SK-N-SH (cell line): ENCODE results near the gene CHD6. TPM values are rescaled to one million over a fixed set of nuclear protein-coding genes. Genes with fewer than 3 reads are reported as not detected.

Experiments
- CTCF ChIA-PET: fragments of 300-600, 350-600 bp; formaldehyde crosslinking; extraction: SDS; loops from one replicate; lab custom pipeline; 2021; lab: Yijun Ruan, JAX
- POLR2A ChIA-PET: fragments of 350-600 bp; sonication (Branson Sonifier 250); formaldehyde crosslinking; extraction: SDS; loops from one replicate; lab custom pipeline; 2020; ENCODE audit warnings: antibody characterized with exemption, inconsistent platforms; lab: Yijun Ruan, JAX
- DNase-seq: peaks from one replicate; pipeline ENCODE4 v3.0.0; 2012
- H2AFZ ChIP-seq: fragments of 200-600 bp; sonication (generic); 2 replicates; pipeline ENCODE4 v1.8.1; 2016; ENCODE audit warnings: antibody characterized with exemption, mild to moderate bottlenecking, low read depth
- H3F3A ChIP-seq: fragments of 200-600 bp; sonication (generic); replicated peaks from 2 replicates; pipeline ENCODE3; 2016; ENCODE audit warnings: antibody characterized with exemption, mild to moderate bottlenecking; ENCODE audit not compliant: insufficient read depth
- H3K27ac ChIP-seq, 2 experiments: fragments of 200-500 bp in 1 of 2; fragments of 200-600 bp in 1 of 2; sonication (Bioruptor generic) in 1 of 2; sonication (generic), shearing (Covaris generic) in 1 of 2; 2 replicates each; pipeline versions ENCODE4 v1.5.1 to v1.6.1; 2014 to 2016; ENCODE audit warnings: low read depth in 2 of 2, inconsistent platforms in 1 of 2, low read length in 1 of 2, mild to moderate bottlenecking in 1 of 2, mixed read lengths in 1 of 2
- H3K27me3 ChIP-seq: fragments of 200-600 bp; sonication (generic), shearing (Covaris generic); 2 replicates; pipeline ENCODE4 v1.6.1; 2016; ENCODE audit warnings: mixed run types; ENCODE audit not compliant: insufficient read depth
- H3K36me3 ChIP-seq, 2 experiments: fragments of 200-500 bp in 1 of 2; fragments of 200-600 bp in 1 of 2; sonication (Bioruptor generic) in 1 of 2; sonication (generic) in 1 of 2; replicated peaks in 1 of 2; 2 replicates each; pipeline versions ENCODE3 to v1.5.1; 2014 to 2016; ENCODE audit warnings: low read length in 1 of 2, mild to moderate bottlenecking in 1 of 2; ENCODE audit not compliant: insufficient read depth in 2 of 2, control insufficient read depth in 1 of 2
- H3K4me1 ChIP-seq, 2 experiments: fragments of 200-500 bp in 1 of 2; fragments of 200-600 bp in 1 of 2; sonication (Bioruptor generic) in 1 of 2; sonication (generic), shearing (Covaris generic) in 1 of 2; 2 replicates each; pipeline versions ENCODE4 v1.5.1 to v1.6.1; 2014 to 2016; ENCODE audit warnings: low read depth in 1 of 2, low read length in 1 of 2, mixed run types in 1 of 2; ENCODE audit not compliant: insufficient read depth in 2 of 2, control insufficient read depth in 1 of 2
- H3K4me2 ChIP-seq: fragments of 200-600 bp; sonication (generic), shearing (Covaris generic); 2 replicates; pipeline ENCODE4 v1.6.1; 2017; ENCODE audit warnings: mixed run types
- H3K4me3 ChIP-seq, 2 experiments: fragments of 200-500 bp in 1 of 2; fragments of 200-600 bp in 1 of 2; sonication (Bioruptor generic) in 1 of 2; sonication (generic), shearing (Covaris generic) in 1 of 2; 2 replicates each; pipeline versions ENCODE4 v1.5.1 to v1.8.1; 2014 to 2016; ENCODE audit warnings: low read depth in 2 of 2, inconsistent platforms in 1 of 2, low read length in 1 of 2, mild to moderate bottlenecking in 1 of 2, mixed read lengths in 1 of 2, moderate library complexity in 1 of 2
- H3K79me2 ChIP-seq: fragments of 200-600 bp; sonication (generic); 2 replicates; pipeline ENCODE4 v1.8.1; 2017; ENCODE audit warnings: mild to moderate bottlenecking; ENCODE audit not compliant: insufficient read depth
- H3K9ac ChIP-seq: fragments of 200-600 bp; sonication (generic); 2 replicates; pipeline ENCODE4 v1.6.1; 2017; ENCODE audit warnings: mixed run types
- H3K9me2 ChIP-seq: fragments of 200-600 bp; sonication (generic); 2 replicates; pipeline ENCODE4 v1.6.1; 2017; ENCODE audit warnings: mixed run types
- H3K9me3 ChIP-seq: fragments of 200-600 bp; sonication (generic); 2 replicates; pipeline ENCODE4 v1.6.1; 2017; ENCODE audit warnings: mixed run types, mild to moderate bottlenecking, moderate library complexity
- H4K20me1 ChIP-seq: fragments of 200-600 bp; sonication (generic); 2 replicates; pipeline ENCODE4 v1.6.1; 2017; ENCODE audit warnings: mild to moderate bottlenecking, mixed run types; ENCODE audit not compliant: insufficient read depth
- EP300 ChIP-seq, 2 experiments: IDR thresholded peaks; 2 replicates each; pipeline versions ENCODE4 v1.4.0 to v1.6.1; 2012; ENCODE audit warnings: borderline replicate concordance in 1 of 2, low read depth in 1 of 2, low read length in 1 of 2
- EZH2phosphoT487 ChIP-seq: fragments of 200-600 bp; sonication (generic); IDR thresholded peaks from 2 replicates; pipeline ENCODE4 v1.6.1; 2017; ENCODE audit warnings: low read depth, mixed run types, mild to moderate bottlenecking, antibody characterized with exemption, moderate library complexity, borderline replicate concordance
- FOXJ3 ChIP-seq: sonication (generic); formaldehyde crosslinking; IDR thresholded peaks from 2 replicates; pipeline ENCODE4 v1.5.1; 2020; ENCODE audit warnings: mild to moderate bottlenecking, missing genetic modification reagents
- FOXM1 ChIP-seq: IDR thresholded peaks from 2 replicates; pipeline ENCODE4 v1.4.0; 2012; ENCODE audit warnings: low read depth, mild to moderate bottlenecking
- GABPA ChIP-seq: IDR thresholded peaks from 2 replicates; pipeline ENCODE4 v1.4.0; 2012; ENCODE audit warnings: low read depth, mild to moderate bottlenecking
- MEF2A ChIP-seq: IDR thresholded peaks from 2 replicates; pipeline ENCODE4 v1.4.0; 2012; ENCODE audit warnings: low read depth, borderline replicate concordance
- NFIC ChIP-seq: IDR thresholded peaks from 2 replicates; pipeline ENCODE4 v1.4.0; 2012; ENCODE audit warnings: borderline replicate concordance
- NRF1 ChIP-seq: IDR thresholded peaks from 2 replicates; pipeline ENCODE4 v1.6.1; 2012; ENCODE audit warnings: low read depth, mild to moderate bottlenecking, low read length
- POLR2AphosphoS5 ChIP-seq: IDR thresholded peaks from 2 replicates; pipeline ENCODE4 v1.6.1; 2012; ENCODE audit warnings: low read depth, low read length
- RAD21 ChIP-seq: IDR thresholded peaks from 2 replicates; pipeline ENCODE4 v1.6.1; 2012; ENCODE audit warnings: mild to moderate bottlenecking, low read length
- RCOR1 ChIP-seq: fragments of 150-350 bp; IDR thresholded peaks from 2 replicates; pipeline ENCODE4 v1.6.1; 2017; ENCODE audit warnings: antibody characterized with exemption, low read length
- RFX5 ChIP-seq: IDR thresholded peaks from 2 replicates; pipeline ENCODE4 v1.6.1; 2012; ENCODE audit warnings: mild to moderate bottlenecking, improper control_type of control experiment, low read length
- SMC3 ChIP-seq: IDR thresholded peaks from 2 replicates; pipeline ENCODE4 v1.6.1; 2012; ENCODE audit warnings: low read depth, low read length, improper control_type of control experiment
- WGBS: methylation state at CpG from one replicate; pipeline ENCODE4 v1.1.6; 2017; ENCODE audit warnings: low lambda C conversion rate; 5-methylcytosine and 5-hydroxymethylcytosine counted together
- polyA plus RNA-seq, 3 experiments: library from polyadenylated mRNA; depleted of rRNA; stranded (reverse); fragments of >200 nt; gene quantifications; 2 replicates each; pipeline ENCODE4 v1.2.3, GENCODE V29; 2012
- TF ChIP-seq, protein P1 (sequence below): fragments of 150-350 bp; IDR thresholded peaks from 2 replicates; pipeline ENCODE4 v1.6.1; 2017; ENCODE audit warnings: antibody characterized with exemption, low read length, low read depth, borderline replicate concordance
- TF ChIP-seq, protein P2 (sequence below): IDR thresholded peaks from 2 replicates; pipeline ENCODE4 v1.4.0; 2012; ENCODE audit warnings: low read depth, borderline replicate concordance
- TF ChIP-seq, protein P3 (sequence below): IDR thresholded peaks from 2 replicates; pipeline ENCODE4 v1.4.0; 2012; ENCODE audit warnings: low read depth
- TF ChIP-seq, protein P4 (sequence below): IDR thresholded peaks from 2 replicates; pipeline ENCODE4 v1.4.0; 2012; ENCODE audit warnings: low read depth, borderline replicate concordance
- TF ChIP-seq, protein P5 (sequence below): IDR thresholded peaks from 2 replicates; pipeline ENCODE4; 2012
- TF ChIP-seq, protein P6 (sequence below): fragments of 150-350 bp; IDR thresholded peaks from 2 replicates; pipeline ENCODE4 v1.6.1; 2016; ENCODE audit warnings: mild to moderate bottlenecking, low read depth, low read length

CHD6 gene
- polyA plus RNA-seq, 1 of the 3 experiments (the other 2 are of a cell fraction): 7.1 TPM

DNA sequence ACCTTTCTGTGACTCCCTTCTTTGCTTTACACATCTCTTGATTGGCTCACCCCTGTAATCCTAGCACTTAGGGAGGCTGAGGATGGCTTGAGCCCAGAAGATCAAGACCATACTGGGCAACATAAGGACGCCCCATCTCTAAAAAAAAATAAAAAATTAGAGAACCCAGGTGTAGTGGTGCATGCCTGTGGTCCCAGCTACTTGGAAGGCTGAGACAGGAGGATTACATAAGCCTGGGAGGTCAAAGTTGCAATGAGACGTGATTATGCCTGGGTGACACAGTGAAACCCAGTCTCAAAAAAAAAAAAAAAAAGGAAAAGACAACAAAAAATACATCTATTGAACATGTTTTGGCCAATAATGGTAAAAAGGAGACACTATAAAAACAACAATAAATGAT is 37.8 kb downstream of the CHD6 start:
- Histone ChIP-seq H3K27ac (no peak overlapping the region), H3K4me1 (no peaks in the 10 kb centered on the region; a peak in 1 of 4 replicates), H3F3A (no peaks in the 10 kb centered on the region), H3K36me3 (peaks cover 0 to 10% of the 10 kb centered on the region in 2 experiments), H4K20me1 (peaks cover 72% of the 10 kb centered on the region), H2AFZ (no peak overlapping the region), H3K9me2 (no peaks in the 10 kb centered on the region), H3K79me2 (peaks cover 100% of the 10 kb centered on the region), H3K4me2 (no peak overlapping the region), H3K9me3 (no peaks in the 10 kb centered on the region; the same call in 1 of the 2 replicates), H3K9ac (no peak overlapping the region), H3K4me3 (no peak overlapping the region), H3K27me3 (no peaks in the 10 kb centered on the region)
- no peak for DNase-seq
- POLR2A ChIA-PET: no interaction called here
- CTCF ChIA-PET: interaction anchor here (1.2 kb wide), 1 partner anchor 20 kb away, joined by 4 read pairs; no protein-coding TSS in a partner anchor
- no peak for TF ChIP-seq EP300 (IDR thresholded peaks at IDR 0.05; ENCODE audit: borderline replicate concordance in 1 of 2, low read depth in 1 of 2, low read length in 1 of 2)
- TF ChIP-seq NRF1: no peak
- TF ChIP-seq, protein P1, sequence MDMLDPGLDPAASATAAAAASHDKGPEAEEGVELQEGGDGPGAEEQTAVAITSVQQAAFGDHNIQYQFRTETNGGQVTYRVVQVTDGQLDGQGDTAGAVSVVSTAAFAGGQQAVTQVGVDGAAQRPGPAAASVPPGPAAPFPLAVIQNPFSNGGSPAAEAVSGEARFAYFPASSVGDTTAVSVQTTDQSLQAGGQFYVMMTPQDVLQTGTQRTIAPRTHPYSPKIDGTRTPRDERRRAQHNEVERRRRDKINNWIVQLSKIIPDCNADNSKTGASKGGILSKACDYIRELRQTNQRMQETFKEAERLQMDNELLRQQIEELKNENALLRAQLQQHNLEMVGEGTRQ: no peak
- TF ChIP-seq POLR2AphosphoS5: no peak
- TF ChIP-seq, protein P2, sequence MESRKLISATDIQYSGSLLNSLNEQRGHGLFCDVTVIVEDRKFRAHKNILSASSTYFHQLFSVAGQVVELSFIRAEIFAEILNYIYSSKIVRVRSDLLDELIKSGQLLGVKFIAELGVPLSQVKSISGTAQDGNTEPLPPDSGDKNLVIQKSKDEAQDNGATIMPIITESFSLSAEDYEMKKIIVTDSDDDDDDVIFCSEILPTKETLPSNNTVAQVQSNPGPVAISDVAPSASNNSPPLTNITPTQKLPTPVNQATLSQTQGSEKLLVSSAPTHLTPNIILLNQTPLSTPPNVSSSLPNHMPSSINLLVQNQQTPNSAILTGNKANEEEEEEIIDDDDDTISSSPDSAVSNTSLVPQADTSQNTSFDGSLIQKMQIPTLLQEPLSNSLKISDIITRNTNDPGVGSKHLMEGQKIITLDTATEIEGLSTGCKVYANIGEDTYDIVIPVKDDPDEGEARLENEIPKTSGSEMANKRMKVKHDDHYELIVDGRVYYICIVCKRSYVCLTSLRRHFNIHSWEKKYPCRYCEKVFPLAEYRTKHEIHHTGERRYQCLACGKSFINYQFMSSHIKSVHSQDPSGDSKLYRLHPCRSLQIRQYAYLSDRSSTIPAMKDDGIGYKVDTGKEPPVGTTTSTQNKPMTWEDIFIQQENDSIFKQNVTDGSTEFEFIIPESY: no peak
- no peak for TF ChIP-seq GABPA
- TF ChIP-seq RAD21: no peak
- no peak for TF ChIP-seq MEF2A
- no peak for TF ChIP-seq SMC3
- TF ChIP-seq EZH2phosphoT487: no peak
- TF ChIP-seq, protein P3, sequence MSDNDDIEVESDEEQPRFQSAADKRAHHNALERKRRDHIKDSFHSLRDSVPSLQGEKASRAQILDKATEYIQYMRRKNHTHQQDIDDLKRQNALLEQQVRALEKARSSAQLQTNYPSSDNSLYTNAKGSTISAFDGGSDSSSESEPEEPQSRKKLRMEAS: no peak
- 89% methylated on average over 2 of the region's 2 CpGs for WGBS

DNA sequence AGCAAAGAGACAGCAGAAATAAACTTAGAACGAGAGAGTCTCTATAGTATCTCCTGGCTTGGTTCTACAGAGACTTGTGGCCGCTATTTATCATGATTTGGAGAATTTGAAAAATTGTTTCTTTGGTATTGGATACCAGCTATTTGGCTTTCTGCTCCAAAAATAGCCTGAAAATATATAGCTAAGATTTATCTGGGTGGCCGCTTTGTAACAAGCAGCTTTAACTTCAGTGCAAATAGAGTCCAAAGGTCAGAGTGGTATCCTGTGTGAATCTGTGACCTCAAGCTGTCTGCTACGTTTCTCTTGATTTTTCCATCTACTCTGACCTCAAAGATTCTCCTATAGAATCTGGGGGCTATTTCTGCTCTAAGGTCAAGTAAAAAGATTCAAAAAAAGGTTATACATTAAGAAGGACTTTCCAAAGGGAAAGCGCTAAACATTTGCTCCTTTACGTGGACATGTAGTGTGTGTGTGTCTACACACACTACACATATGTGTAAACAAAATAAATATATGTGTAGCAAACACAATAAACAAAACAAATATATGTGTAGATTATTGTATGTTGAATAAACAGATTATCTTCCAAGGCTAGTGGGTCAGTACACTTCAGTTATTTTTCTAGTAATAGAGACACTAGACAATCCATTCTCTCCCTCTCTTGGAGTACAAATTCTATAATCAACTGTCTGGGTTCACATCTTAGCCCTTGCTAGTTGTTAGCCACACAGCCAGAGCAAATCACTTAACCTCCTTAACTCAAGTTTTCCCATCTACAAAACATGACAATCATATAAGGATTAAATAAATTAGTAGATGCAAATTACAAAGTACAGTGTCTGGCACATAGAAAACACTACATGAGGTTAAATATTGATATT is 40.8 kb downstream of the CHD6 start:
- WGBS: 86% methylated on average over 6 of the region's 6 CpGs
- POLR2A ChIA-PET: no interaction called here
- TF ChIP-seq FOXM1: no peak
- no peak for TF ChIP-seq EP300 (IDR thresholded peaks at IDR 0.05; ENCODE audit: borderline replicate concordance in 1 of 2, low read depth in 1 of 2, low read length in 1 of 2)
- TF ChIP-seq FOXJ3 (CRISPR knock-in tag): no peak
- TF ChIP-seq, protein P4, sequence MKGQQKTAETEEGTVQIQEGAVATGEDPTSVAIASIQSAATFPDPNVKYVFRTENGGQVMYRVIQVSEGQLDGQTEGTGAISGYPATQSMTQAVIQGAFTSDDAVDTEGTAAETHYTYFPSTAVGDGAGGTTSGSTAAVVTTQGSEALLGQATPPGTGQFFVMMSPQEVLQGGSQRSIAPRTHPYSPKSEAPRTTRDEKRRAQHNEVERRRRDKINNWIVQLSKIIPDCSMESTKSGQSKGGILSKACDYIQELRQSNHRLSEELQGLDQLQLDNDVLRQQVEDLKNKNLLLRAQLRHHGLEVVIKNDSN: no peak
- no peak for TF ChIP-seq NFIC
- TF ChIP-seq, protein P5, sequence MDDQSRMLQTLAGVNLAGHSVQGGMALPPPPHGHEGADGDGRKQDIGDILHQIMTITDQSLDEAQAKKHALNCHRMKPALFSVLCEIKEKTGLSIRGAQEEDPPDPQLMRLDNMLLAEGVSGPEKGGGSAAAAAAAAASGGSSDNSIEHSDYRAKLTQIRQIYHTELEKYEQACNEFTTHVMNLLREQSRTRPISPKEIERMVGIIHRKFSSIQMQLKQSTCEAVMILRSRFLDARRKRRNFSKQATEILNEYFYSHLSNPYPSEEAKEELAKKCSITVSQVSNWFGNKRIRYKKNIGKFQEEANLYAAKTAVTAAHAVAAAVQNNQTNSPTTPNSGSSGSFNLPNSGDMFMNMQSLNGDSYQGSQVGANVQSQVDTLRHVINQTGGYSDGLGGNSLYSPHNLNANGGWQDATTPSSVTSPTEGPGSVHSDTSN: no peak
- TF ChIP-seq MEF2A: no peak
- no peak for TF ChIP-seq RFX5
- TF ChIP-seq, protein P6, sequence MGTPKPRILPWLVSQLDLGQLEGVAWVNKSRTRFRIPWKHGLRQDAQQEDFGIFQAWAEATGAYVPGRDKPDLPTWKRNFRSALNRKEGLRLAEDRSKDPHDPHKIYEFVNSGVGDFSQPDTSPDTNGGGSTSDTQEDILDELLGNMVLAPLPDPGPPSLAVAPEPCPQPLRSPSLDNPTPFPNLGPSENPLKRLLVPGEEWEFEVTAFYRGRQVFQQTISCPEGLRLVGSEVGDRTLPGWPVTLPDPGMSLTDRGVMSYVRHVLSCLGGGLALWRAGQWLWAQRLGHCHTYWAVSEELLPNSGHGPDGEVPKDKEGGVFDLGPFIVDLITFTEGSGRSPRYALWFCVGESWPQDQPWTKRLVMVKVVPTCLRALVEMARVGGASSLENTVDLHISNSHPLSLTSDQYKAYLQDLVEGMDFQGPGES: no peak
- no peak for TF ChIP-seq RCOR1
- TF ChIP-seq RAD21: no peak
- TF ChIP-seq, protein P3: no peak

More for the DNA sequence above, 40.8 kb downstream of the CHD6 start:
- Histone ChIP-seq H2AFZ (no peak overlapping the region), H3K4me1 (peaks cover 0 to 2% of the 10 kb centered on the region in 2 experiments; a peak in 2 of 4 replicates), H3K27me3 (no peaks in the 10 kb centered on the region), H3K36me3 (no peaks in the 10 kb centered on the region), H3F3A (no peaks in the 10 kb centered on the region), H3K4me2 (no peak overlapping the region), H3K27ac (no peak overlapping the region; a peak in 1 of 4 replicates), H4K20me1 (peaks cover 72% of the 10 kb centered on the region), H3K4me3 (no peak overlapping the region), H3K9me2 (no peaks in the 10 kb centered on the region), H3K9me3 (no peaks in the 10 kb centered on the region), H3K79me2 (peaks cover 100% of the 10 kb centered on the region), H3K9ac (no peak overlapping the region)
- CTCF ChIA-PET: no interaction called here
- no peak for DNase-seq
